Ishikawa (cell line): Measurements from ENCODE around the gene FXYD3.

ENCODE experiments used
- CEBPB ChIP-seq: IDR thresholded peaks from 2 replicates; pipeline ENCODE4 v1.6.1; 2012
- CREB1 ChIP-seq: IDR thresholded peaks from 2 replicates; pipeline ENCODE4 v1.6.1; 2012; ENCODE audit warnings: low read depth
- EGR1 ChIP-seq: IDR thresholded peaks from 2 replicates; pipeline ENCODE4 v1.6.1; 2012
- EP300 ChIP-seq: IDR thresholded peaks from 2 replicates; pipeline ENCODE4 v1.6.1; 2012; ENCODE audit warnings: borderline replicate concordance
- FOXM1 ChIP-seq: IDR thresholded peaks from 2 replicates; pipeline ENCODE4 v1.6.1; 2012; ENCODE audit warnings: low read depth, borderline replicate concordance
- MAX ChIP-seq: IDR thresholded peaks from 2 replicates; pipeline ENCODE4 v1.6.1; 2012
- NFIC ChIP-seq: IDR thresholded peaks from 2 replicates; pipeline ENCODE4 v1.6.1; 2012
- RAD21 ChIP-seq: IDR thresholded peaks from 2 replicates; pipeline ENCODE4 v1.6.1; 2012; ENCODE audit warnings: low read depth
- TAF1 ChIP-seq: IDR thresholded peaks from 2 replicates; pipeline ENCODE4 v1.6.1; 2012; ENCODE audit warnings: low read depth, mild to moderate bottlenecking
- TCF12 ChIP-seq: IDR thresholded peaks from 2 replicates; pipeline ENCODE4 v1.6.1; 2012; ENCODE audit warnings: low read depth
- TEAD4 ChIP-seq: IDR thresholded peaks from 2 replicates; pipeline ENCODE4 v1.6.1; 2012
- USF1 ChIP-seq: IDR thresholded peaks from 2 replicates; pipeline ENCODE4 v1.6.1; 2012
- YY1 ChIP-seq: IDR thresholded peaks from 2 replicates; pipeline ENCODE4 v1.6.1; 2012; ENCODE audit warnings: low read depth
- ZBTB7A ChIP-seq: IDR thresholded peaks from 2 replicates; pipeline ENCODE4 v1.6.1; 2012; ENCODE audit warnings: low read depth
- TF ChIP-seq, protein P1 (sequence below): IDR thresholded peaks from 2 replicates; pipeline ENCODE4 v1.6.1; 2012; ENCODE audit warnings: low read depth, mild to moderate bottlenecking

Gene FXYD3

DNA sequence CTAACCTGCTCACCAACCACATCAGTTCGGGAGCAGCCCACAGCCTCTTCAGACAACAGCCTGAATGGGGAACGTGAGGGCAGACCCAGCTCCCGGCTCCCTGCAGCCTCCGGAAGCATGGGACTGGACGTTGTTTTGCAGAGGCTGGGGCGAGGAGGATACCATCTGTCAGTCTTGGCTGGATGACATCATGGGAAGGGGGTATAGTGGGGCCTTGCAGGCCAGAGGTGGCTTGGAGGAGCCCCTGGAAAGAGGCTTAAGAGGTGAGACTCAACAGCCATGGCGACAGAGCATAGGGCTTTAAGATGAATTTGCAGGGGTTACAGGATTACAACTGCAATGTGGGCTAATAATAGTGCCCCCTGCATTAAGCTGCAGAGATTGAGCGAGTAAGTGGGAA lies 1.5 kb downstream of the FXYD3 start:
- TF ChIP-seq TCF12 (no peak), FOXM1 (no peak), USF1 (no peak), CEBPB (no peak), EP300 (no peak), NFIC (no peak), RAD21 (no peak), MAX (no peak), TAF1 (no peak), TEAD4 (no peak), ZBTB7A (no peak), YY1 (no peak), EGR1 (no peak), CREB1 (no peak)
- TF ChIP-seq, protein P1, sequence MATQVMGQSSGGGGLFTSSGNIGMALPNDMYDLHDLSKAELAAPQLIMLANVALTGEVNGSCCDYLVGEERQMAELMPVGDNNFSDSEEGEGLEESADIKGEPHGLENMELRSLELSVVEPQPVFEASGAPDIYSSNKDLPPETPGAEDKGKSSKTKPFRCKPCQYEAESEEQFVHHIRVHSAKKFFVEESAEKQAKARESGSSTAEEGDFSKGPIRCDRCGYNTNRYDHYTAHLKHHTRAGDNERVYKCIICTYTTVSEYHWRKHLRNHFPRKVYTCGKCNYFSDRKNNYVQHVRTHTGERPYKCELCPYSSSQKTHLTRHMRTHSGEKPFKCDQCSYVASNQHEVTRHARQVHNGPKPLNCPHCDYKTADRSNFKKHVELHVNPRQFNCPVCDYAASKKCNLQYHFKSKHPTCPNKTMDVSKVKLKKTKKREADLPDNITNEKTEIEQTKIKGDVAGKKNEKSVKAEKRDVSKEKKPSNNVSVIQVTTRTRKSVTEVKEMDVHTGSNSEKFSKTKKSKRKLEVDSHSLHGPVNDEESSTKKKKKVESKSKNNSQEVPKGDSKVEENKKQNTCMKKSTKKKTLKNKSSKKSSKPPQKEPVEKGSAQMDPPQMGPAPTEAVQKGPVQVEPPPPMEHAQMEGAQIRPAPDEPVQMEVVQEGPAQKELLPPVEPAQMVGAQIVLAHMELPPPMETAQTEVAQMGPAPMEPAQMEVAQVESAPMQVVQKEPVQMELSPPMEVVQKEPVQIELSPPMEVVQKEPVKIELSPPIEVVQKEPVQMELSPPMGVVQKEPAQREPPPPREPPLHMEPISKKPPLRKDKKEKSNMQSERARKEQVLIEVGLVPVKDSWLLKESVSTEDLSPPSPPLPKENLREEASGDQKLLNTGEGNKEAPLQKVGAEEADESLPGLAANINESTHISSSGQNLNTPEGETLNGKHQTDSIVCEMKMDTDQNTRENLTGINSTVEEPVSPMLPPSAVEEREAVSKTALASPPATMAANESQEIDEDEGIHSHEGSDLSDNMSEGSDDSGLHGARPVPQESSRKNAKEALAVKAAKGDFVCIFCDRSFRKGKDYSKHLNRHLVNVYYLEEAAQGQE, result no peak

GRCh38 chr19:35117799-35118198 lies 2.2 kb downstream of the FXYD3 start:
- TF ChIP-seq CREB1 (no peak), FOXM1 (no peak), TCF12 (no peak), RAD21 (no peak), EP300 (no peak)

- no peak for TF ChIP-seq TAF1
- TF ChIP-seq TEAD4, result no peak
- no peak for TF ChIP-seq USF1
- no peak for TF ChIP-seq MAX
- no peak for TF ChIP-seq NFIC
- TF ChIP-seq CEBPB, result no peak
- TF ChIP-seq EGR1, result no peak
- TF ChIP-seq EP300, result no peak
Observed at GRCh38 chr19:35118268-35119020, 2.8 kb downstream of the FXYD3 start.

DNA sequence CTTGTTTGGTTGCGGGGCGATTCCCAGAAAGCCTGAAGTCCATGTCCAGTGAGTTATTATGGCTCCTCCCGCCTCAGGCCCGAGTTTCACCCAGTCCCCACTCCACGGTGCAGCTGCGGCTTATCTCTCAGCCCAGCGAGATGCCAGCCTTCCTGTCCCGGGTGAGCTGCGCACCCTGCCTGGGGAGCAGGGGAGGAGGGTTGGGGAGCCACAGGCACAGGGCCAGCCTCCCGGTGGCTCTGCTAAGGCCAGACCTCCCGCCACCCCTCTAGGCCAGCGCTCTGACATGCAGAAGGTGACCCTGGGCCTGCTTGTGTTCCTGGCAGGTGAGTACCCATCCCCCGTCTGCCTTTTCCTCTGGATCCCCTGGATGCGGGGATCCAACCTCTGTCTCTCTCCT lies 3.5 kb downstream of the FXYD3 start:
- no peak for TF ChIP-seq FOXM1
- TF ChIP-seq EGR1, result no peak
- no peak for TF ChIP-seq NFIC
- TF ChIP-seq RAD21, result no peak
- no peak for TF ChIP-seq ZBTB7A
- TF ChIP-seq USF1, result no peak
- TF ChIP-seq TCF12, result no peak
- no peak for TF ChIP-seq MAX
- no peak for TF ChIP-seq TAF1
- TF ChIP-seq TEAD4, result no peak
- TF ChIP-seq YY1, result no peak
- TF ChIP-seq EP300, result no peak
- TF ChIP-seq CEBPB, result no peak
- TF ChIP-seq, protein P1, result no peak
- TF ChIP-seq CREB1, result no peak

- no peak for TF ChIP-seq TAF1
- TF ChIP-seq FOXM1, result no peak
- no peak for TF ChIP-seq ZBTB7A
- no peak for TF ChIP-seq YY1
- TF ChIP-seq CREB1, result no peak
- TF ChIP-seq USF1, result no peak
- TF ChIP-seq TCF12, result no peak
- TF ChIP-seq MAX, result no peak
- TF ChIP-seq RAD21, result no peak
- no peak for TF ChIP-seq TEAD4
- no peak for TF ChIP-seq EGR1
- TF ChIP-seq, protein P1, result no peak
- TF ChIP-seq CEBPB, result no peak
- TF ChIP-seq EP300, result no peak
- no peak for TF ChIP-seq NFIC
Observed at GRCh38 chr19:35119578-35120155, 4.0 kb downstream of the FXYD3 start.
